RPMI7951 (cell line): ENCODE measurements around the gene CROCC2. TPM values are rescaled to one million over a fixed set of nuclear protein-coding genes. Genes with fewer than 3 reads are reported as not detected.

ENCODE experiments used
- DNase-seq: peaks from one replicate; pipeline ENCODE4 v3.0.0-alpha.2; 2012; ENCODE audit warnings: low read depth
- total RNA-seq: library from RNA; depleted of rRNA; stranded (reverse); fragments of >200 nt; shearing (Covaris generic); gene quantifications from 2 replicates; pipeline ENCODE4 v1.2.3, GENCODE V29; 2014

Gene CROCC2
- total RNA-seq, 1 experiment from 2014 or later, result 0.12 TPM

GRCh38 chr2:240987588-240987987 is 81.5 kb downstream of the CROCC2 start:
- DNase-seq, result no peak

GRCh38 chr2:240988146-240988545 is 82.0 kb downstream of the CROCC2 start:
- DNase-seq, result no peak

GRCh38 chr2:240988571-240989271 is 82.6 kb downstream of the CROCC2 start:
- no peak for DNase-seq

GRCh38 chr2:240989451-240990265 is 83.5 kb downstream of the CROCC2 start:
- peak; percentile 52 for DNase-seq

GRCh38 chr2:240990266-240990529 is 84.1 kb downstream of the CROCC2 start:
- DNase-seq, result no peak

- DNase-seq, result no peak
Observed at GRCh38 chr2:240990726-240991377, 84.7 kb downstream of the CROCC2 start.

GRCh38 chr2:240991378-240992263 is 85.5 kb downstream of the CROCC2 start:
- peak; percentile 100 for DNase-seq

GRCh38 chr2:240992572-240993291 is 86.6 kb downstream of the CROCC2 start:
- no peak for DNase-seq

GRCh38 chr2:240993446-240994170 is 87.5 kb downstream of the CROCC2 start:
- DNase-seq, result no peak

- DNase-seq, result no peak
Observed at GRCh38 chr2:240994171-240994896, 88.2 kb downstream of the CROCC2 start.

- no peak for DNase-seq
Observed at GRCh38 chr2:240995041-240996021, 89.2 kb downstream of the CROCC2 start.

GRCh38 chr2:240996161-240996833 is 90.2 kb downstream of the CROCC2 start:
- no peak for DNase-seq

- no peak for DNase-seq
Observed at GRCh38 chr2:240996834-240997140, 90.7 kb downstream of the CROCC2 start.

GRCh38 chr2:240997141-240997855 is 91.2 kb downstream of the CROCC2 start:
- DNase-seq, result no peak

- peak; percentile 89 for DNase-seq
Observed at GRCh38 chr2:240997856-240998705, 91.9 kb downstream of the CROCC2 start, which contains the start of gene SNED1. Gene SNED1, plus strand, starts transcription at chr2:240998618. Its CDS starts 220 bp downstream, at chr2:240998838.

GRCh38 chr2:240998706-240998994 is 92.5 kb downstream of the CROCC2 start:
- no peak for DNase-seq
